Stomach (tissue), 9 donors: ENCODE measurements around the gene CHURC1. TPM values are rescaled to one million over a fixed set of nuclear protein-coding genes. Genes with fewer than 3 reads are reported as not detected.
"Not testable (repeated sequence)": the region's sequence is repeated elsewhere in the genome, so short reads cannot be mapped to it uniquely, and the experiment has no call there.

Experiments used
- DNase-seq, 2 donors: peaks; one replicate each; pipeline versions ENCODE4 v3.0.0 to v3.0.0-alpha.2; 2013 to 2019
- H3K27ac ChIP-seq, 5 donors: fragments of 200-600 bp in 4 of 5; sonication (generic) in 4 of 5; one replicate each; pipeline ENCODE4 v1.5.1; 2013 to 2019; ENCODE audit warnings: mild to moderate bottlenecking in 1 of 5, moderate library complexity in 1 of 5
- H3K27me3 ChIP-seq, 3 donors: fragments of 200-600 bp; sonication (generic); one replicate each; pipeline ENCODE4 v1.5.1; 2017 to 2019; ENCODE audit warnings: mixed run types in 1 of 3
- H3K36me3 ChIP-seq, 4 donors: fragments of 200-600 bp; sonication (generic); 1 replicate in 3 of 4; 2 replicates in 1 of 4; pipeline ENCODE4 v1.5.1; 2016 to 2019
- H3K4me1 ChIP-seq, 4 donors: fragments of 200-600 bp; sonication (generic); one replicate each; pipeline ENCODE4 v1.5.1; 2016 to 2019
- H3K4me3 ChIP-seq, 4 donors: fragments of 200-600 bp; sonication (generic) in 3 of 4; one replicate each; pipeline ENCODE4 v1.5.1; 2016 to 2019; ENCODE audit warnings: mild to moderate bottlenecking in 1 of 4
- H3K9me3 ChIP-seq, 4 donors: fragments of 200-600 bp; sonication (generic); one replicate each; pipeline ENCODE4 v1.5.1; 2016 to 2019
- EP300 ChIP-seq: sonication (generic); formaldehyde crosslinking; IDR thresholded peaks from one replicate; pipeline ENCODE4 v1.6.1; 2017; ENCODE audit warnings: antibody characterized with exemption
- POLR2A ChIP-seq, 4 donors: fragments of 450-650 bp; IDR thresholded peaks; one replicate each; pipeline ENCODE4 v1.6.1; 2016; ENCODE audit warnings: antibody characterized with exemption in 4 of 4, control low read depth in 2 of 4, mild to moderate bottlenecking in 1 of 4, moderate library complexity in 1 of 4
- POLR2AphosphoS5 ChIP-seq, 3 donors: sonication (generic); formaldehyde crosslinking; IDR thresholded peaks; one replicate each; pipeline ENCODE4 v1.6.1; 2016; ENCODE audit warnings: antibody characterized with exemption in 3 of 3
- WGBS, 5 donors: extraction: QIAGEN DNeasy Blood & Tissue Kit in 3 of 5; methylation state at CpG; one replicate each; pipeline versions ENCODE4 v1.1.5 to v1.1.7; 2013 to 2018; 5-methylcytosine and 5-hydroxymethylcytosine counted together
- intact Hi-C: fragments of 100-400 bp; cut with DNase I; formaldehyde crosslinking; loops from one replicate; pipeline ENCODE4 v1.15.1; 2023; ENCODE audit warnings: low total_unique reads
- polyA plus RNA-seq, 3 donors: library from polyadenylated mRNA; stranded (reverse); fragments of 200-250 nt; gene quantifications; one replicate each; pipeline ENCODE4 v1.2.3, GENCODE V29; 2013
- total RNA-seq, 5 donors: library from RNA; depleted of rRNA; stranded (reverse); fragments of >200 nt; gene quantifications; one replicate each; pipeline versions ENCODE4 v1.1.0 to v1.2.3, GENCODE V29; 2014 to 2016
- TF ChIP-seq, protein P1 (sequence below), 7 experiments: fragments of 450-650 bp in 4 of 7; fragments of 200-600 bp in 3 of 7; sonication (generic) in 3 of 7; IDR thresholded peaks; one replicate each; pipeline ENCODE4 v1.5.1; 2016 to 2019; ENCODE audit warnings: antibody characterized with exemption in 7 of 7, control low read depth in 2 of 7, mild to moderate bottlenecking in 1 of 7
- donor health status: healthy with polysubstance abuse.
- donor health status: Bipolar disorder and iron deficiency.
- donor health status: healthy.

The CHURC1 gene
- total and polyA plus RNA-seq, 8 donors = 20.4 to 102 (median 42.5) TPM

DNA sequence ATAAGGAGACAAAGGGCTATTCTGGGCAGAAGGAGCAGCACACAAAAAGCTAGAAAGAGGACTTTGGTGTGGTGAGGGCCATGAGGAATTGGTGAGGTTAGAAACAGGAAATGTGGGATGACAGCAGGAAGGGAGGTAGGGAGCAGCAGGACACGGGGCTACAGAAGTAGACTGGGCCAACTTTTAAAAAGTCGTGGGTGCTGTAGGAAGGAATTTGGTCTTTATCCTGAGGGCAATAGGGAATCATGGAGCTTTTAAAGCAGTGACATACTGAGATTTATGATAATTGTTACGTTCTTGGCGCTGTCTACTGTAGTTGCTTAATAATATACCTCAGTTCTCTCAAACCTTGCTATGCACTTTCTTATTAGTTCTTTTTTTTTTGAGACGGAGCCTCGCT lies 8.2 kb upstream of the CHURC1 start:
- intact Hi-C loops = loop anchor here (10.0 kb wide), 1 partner anchor 231 kb away; no protein-coding TSS in a partner anchor
- H3K27ac ChIP-seq = no peak overlapping the region
- no peak overlapping the region for H3K4me3 ChIP-seq
- no peaks in the 10 kb centered on the region for H3K4me1 ChIP-seq
- DNase-seq = no peak
- H3K27me3 ChIP-seq = peaks cover 0 to 10% (median 3%) of the 10 kb centered on the region in 3 donors
- no peaks in the 10 kb centered on the region for H3K36me3 ChIP-seq
- no peaks in the 10 kb centered on the region for H3K9me3 ChIP-seq
- no peak for TF ChIP-seq POLR2A (IDR thresholded peaks at IDR 0.05)
- TF ChIP-seq, protein P1, sequence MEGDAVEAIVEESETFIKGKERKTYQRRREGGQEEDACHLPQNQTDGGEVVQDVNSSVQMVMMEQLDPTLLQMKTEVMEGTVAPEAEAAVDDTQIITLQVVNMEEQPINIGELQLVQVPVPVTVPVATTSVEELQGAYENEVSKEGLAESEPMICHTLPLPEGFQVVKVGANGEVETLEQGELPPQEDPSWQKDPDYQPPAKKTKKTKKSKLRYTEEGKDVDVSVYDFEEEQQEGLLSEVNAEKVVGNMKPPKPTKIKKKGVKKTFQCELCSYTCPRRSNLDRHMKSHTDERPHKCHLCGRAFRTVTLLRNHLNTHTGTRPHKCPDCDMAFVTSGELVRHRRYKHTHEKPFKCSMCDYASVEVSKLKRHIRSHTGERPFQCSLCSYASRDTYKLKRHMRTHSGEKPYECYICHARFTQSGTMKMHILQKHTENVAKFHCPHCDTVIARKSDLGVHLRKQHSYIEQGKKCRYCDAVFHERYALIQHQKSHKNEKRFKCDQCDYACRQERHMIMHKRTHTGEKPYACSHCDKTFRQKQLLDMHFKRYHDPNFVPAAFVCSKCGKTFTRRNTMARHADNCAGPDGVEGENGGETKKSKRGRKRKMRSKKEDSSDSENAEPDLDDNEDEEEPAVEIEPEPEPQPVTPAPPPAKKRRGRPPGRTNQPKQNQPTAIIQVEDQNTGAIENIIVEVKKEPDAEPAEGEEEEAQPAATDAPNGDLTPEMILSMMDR (IDR thresholded peaks at IDR 0.05) = no peak
- TF ChIP-seq EP300 = no peak
- WGBS, 5 donors = 71 to 80% (median 75%) methylated on average over 6 of the region's 6 CpGs

DNA sequence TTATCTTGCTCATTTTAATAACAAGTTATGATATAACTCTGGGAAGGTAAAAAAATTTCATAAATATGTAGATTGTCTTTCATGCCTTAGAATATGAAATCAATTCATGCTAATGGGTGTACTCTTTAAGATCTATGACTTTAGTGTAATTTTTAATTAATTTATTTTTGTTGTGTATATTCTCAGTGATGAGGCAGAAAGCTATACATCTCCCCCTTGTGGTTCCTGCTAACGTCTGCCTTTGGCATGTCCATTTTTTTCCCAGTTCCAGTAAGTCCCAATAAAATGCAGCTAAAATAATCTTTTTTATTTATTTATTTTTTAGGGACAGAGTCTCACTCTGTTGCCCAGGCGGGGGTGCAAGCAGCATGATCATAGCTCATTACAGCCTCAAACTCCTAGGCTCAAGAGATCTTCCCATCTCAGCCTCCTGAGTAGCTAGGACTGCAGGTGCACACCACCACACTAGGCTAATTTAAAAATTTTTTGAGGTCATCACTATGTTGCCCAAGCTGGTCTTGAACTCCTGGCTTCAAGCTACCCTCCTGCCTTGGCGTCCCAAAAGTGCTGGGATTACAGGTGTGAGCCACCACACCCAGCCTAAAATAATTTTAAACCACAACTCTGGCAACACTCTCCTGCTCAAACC lies 3.3 kb upstream of the CHURC1 start:
- no peak overlapping the region for H3K4me3 ChIP-seq
- peaks cover 12 to 16% (median 14%) of the 10 kb centered on the region in 4 donors for H3K4me1 ChIP-seq
- WGBS, 5 donors = 16 to 31% (median 19%) methylated on average over 3 of the region's 3 CpGs
- H3K9me3 ChIP-seq = no peaks in the 10 kb centered on the region
- no peak for TF ChIP-seq POLR2A (IDR thresholded peaks at IDR 0.05)
- TF ChIP-seq, protein P1 (IDR thresholded peaks at IDR 0.05) = peak in 4 of 7 experiments; percentile 30 to 50 (median 38)
- intact Hi-C loops = no loop called here
- DNase-seq = peak in 1 of 2 donors; percentile 51
- H3K27me3 ChIP-seq = peaks cover 0 to 8% (median 3%) of the 10 kb centered on the region in 3 donors
- H3K36me3 ChIP-seq = no peaks in the 10 kb centered on the region
- H3K27ac ChIP-seq = no peak overlapping the region

GRCh38 chr14:64912261-64912660 lies 2.0 kb upstream of the CHURC1 start:
- H3K4me3 ChIP-seq = no peak overlapping the region
- intact Hi-C loops = no loop called here
- 0 to 98% (median 40%) methylated on average over 1 of the region's 1 CpG for WGBS, 5 donors
- no peak overlapping the region for H3K27ac ChIP-seq
- DNase-seq = no peak
- peaks cover 14 to 29% (median 24%) of the 10 kb centered on the region in 4 donors for H3K4me1 ChIP-seq
- H3K9me3 ChIP-seq = no peaks in the 10 kb centered on the region
- TF ChIP-seq EP300 = no peak
- TF ChIP-seq, protein P1 (IDR thresholded peaks at IDR 0.05) = no peak
- no peak for TF ChIP-seq POLR2A (IDR thresholded peaks at IDR 0.05)
- TF ChIP-seq POLR2AphosphoS5 (IDR thresholded peaks at IDR 0.05) = no peak
- peaks cover 0 to 6% (median 0%) of the 10 kb centered on the region in 3 donors for H3K27me3 ChIP-seq
- H3K36me3 ChIP-seq = no peaks in the 10 kb centered on the region

GRCh38 chr14:64913477-64913876 lies 778 bp upstream of the CHURC1 start:
- DNase-seq, intact Hi-C loops, H3K27me3 ChIP-seq, H3K36me3 ChIP-seq, H3K9me3 ChIP-seq: not testable (repeated sequence)
- H3K4me1 ChIP-seq = peaks cover 14 to 41% (median 29%) of the 10 kb centered on the region in 4 donors
- 33 to 76% (median 59%) methylated on average over 3 to 5 of the region's 5 CpGs for WGBS, 5 donors
- H3K4me3 ChIP-seq = peak overlapping the region; percentile 68 to 98 (median 76)
- peak overlapping the region in 4 of 5 donors; percentile 93 to 99 (median 94) for H3K27ac ChIP-seq

DNA sequence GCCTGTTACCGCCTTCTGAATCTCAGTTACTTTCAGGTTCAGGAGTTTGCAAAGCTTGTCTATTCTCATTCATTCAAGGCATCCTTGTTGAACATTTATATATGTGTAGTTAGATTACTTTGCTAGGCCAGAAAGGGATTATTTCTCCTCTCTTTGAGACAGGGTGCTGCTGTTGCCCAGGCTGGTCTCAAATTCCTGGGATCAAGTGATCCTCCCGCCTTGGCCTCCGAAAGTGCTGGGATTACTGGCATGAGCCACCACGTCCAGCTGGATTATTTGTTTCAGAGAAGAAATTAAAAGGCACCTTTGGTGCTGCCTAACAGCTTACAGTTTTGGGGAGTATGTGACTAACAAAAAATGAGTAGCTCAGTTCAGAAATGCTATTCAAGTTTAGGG lies 772 bp downstream of the CHURC1 start:
- 19 to 30% (median 26%) methylated on average over 4 of the region's 4 CpGs for WGBS, 5 donors
- H3K4me3 ChIP-seq = peak overlapping the region; percentile 68 to 98 (median 76)
- peak overlapping the region in 4 of 5 donors; percentile 93 to 99 (median 94) for H3K27ac ChIP-seq
- H3K4me1 ChIP-seq = peaks cover 14 to 51% (median 36%) of the 10 kb centered on the region in 4 donors
- intact Hi-C loops = no loop called here
- TF ChIP-seq, protein P1 (IDR thresholded peaks at IDR 0.05) = no peak
- TF ChIP-seq POLR2AphosphoS5 (IDR thresholded peaks at IDR 0.05) (no peak), POLR2A (IDR thresholded peaks at IDR 0.05) (no peak), EP300 (no peak)
- no peaks in the 10 kb centered on the region for H3K27me3 ChIP-seq
- DNase-seq = no peak
- H3K9me3 ChIP-seq = no peaks in the 10 kb centered on the region
- no peaks in the 10 kb centered on the region for H3K36me3 ChIP-seq
